Activated naive CD8-positive, alpha-beta T cell treated with anti-CD3 and anti-CD28 coated beads, Interleukin-2, amount 10 ng/mL, durations not matched to agents 7 days and 5 days (primary cell): ENCODE results near the gene SPATS2L. TPM values are rescaled to one million over a fixed set of nuclear protein-coding genes. Genes with fewer than 3 reads are reported as not detected.

ENCODE experiments used
- ATAC-seq: fragments of 150-1000 bp; cut with Tn5 transposase; one replicate; pipeline ENCODE4 v1.10.0; 2021; ENCODE audit warnings: low read depth, moderate library complexity
- POLR2A ChIA-PET: fragments of 350-600 bp; sonication (Branson Sonifier 250); formaldehyde crosslinking; loops from one replicate; lab custom pipeline; 2021; ENCODE audit warnings: antibody characterized with exemption; lab: Charles Lee
- DNase-seq: peaks from one replicate; pipeline ENCODE4 v3.0.0; 2021
- H3K27ac Mint-ChIP-seq: one replicate; pipeline ENCODE4 v1.8.0; 2022; ENCODE audit warnings: mild to moderate bottlenecking, mixed read lengths
- H3K27me3 Mint-ChIP-seq: one replicate; pipeline ENCODE4 v1.8.0; 2022; ENCODE audit warnings: mild to moderate bottlenecking, moderate library complexity, mixed read lengths
- H3K36me3 Mint-ChIP-seq: one replicate; pipeline ENCODE4 v1.8.0; 2021; ENCODE audit warnings: mild to moderate bottlenecking, mixed read lengths
- H3K4me1 Mint-ChIP-seq: one replicate; pipeline ENCODE4 v1.8.0; 2021; ENCODE audit warnings: mixed read lengths
- H3K4me3 Mint-ChIP-seq: one replicate; pipeline ENCODE4 v1.8.0; 2022; ENCODE audit warnings: mild to moderate bottlenecking, moderate library complexity, mixed read lengths
- H3K9me3 Mint-ChIP-seq: one replicate; pipeline ENCODE4 v1.8.0; 2021; ENCODE audit warnings: mixed read lengths
- total RNA-seq, 2 experiments: library from RNA; stranded (reverse); gene quantifications; one replicate each; pipeline ENCODE4 v1.2.3, GENCODE V29; 2021

Gene SPATS2L
- total RNA-seq, 2 experiments from 2014 or later: 46.3 to 47.1 TPM

DNA sequence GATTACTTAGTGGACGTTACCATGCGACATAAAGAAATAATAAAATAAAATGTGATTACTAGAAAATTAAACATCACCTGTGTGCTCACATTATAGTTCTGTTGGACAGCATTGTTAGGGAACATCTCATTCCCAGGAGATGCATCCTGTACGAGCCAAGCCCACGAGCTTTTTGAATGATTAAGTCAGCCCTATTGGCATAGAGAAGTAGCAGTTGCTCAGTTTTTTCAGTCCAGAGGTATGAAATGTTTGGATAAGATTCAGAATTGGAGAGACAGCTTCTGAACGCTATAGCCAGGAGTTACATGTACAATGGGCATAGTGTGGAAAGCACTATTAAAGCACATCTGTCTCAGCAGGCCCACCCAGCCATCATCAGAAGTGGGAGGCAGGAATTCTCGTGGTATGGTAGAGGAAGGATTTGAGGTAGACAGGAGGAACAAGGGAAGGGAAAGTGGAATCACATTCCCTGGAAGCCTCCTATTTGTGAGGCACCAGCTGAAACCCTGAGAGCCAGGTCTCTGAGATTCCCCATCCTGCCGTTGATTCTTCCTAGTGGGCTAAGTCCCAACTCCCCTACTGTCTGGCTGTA lies 8.6 kb downstream of the SPATS2L start:
- POLR2A ChIA-PET: interaction anchor here (1.0 kb wide), 1 partner anchor 9 kb away, joined by 7 read pairs; the partner anchor contains the start of gene SPATS2L
- no peak for ATAC-seq
- DNase-seq: no peak

DNA sequence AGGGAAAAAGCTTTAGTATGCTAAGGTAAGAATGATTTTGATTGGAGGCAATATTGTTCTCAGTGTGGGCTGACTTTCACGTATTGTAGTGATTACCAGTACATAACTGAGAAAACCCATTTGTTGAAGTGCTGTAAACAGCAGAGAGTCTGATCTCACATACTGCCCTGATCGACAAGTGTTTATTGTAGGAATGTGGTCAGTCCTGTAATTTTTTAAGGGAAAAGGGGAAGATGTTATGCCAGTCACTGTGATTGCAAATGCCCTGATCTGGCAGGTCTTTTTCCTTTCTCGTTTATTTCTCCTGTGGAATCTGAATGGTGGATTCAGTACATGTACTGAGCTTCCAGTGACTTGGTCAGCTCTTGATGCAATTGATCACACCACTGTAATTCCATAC lies 11.5 kb downstream of the SPATS2L start:
- no peak overlapping the region for H3K27ac Mint-ChIP-seq
- no peaks in the 10 kb centered on the region for H3K27me3 Mint-ChIP-seq
- H3K36me3 Mint-ChIP-seq: peaks cover 8% of the 10 kb centered on the region
- ATAC-seq (no peak), DNase-seq (no peak)
- no peaks in the 10 kb centered on the region for H3K9me3 Mint-ChIP-seq
- peaks cover 19% of the 10 kb centered on the region for H3K4me1 Mint-ChIP-seq
- POLR2A ChIA-PET: no interaction called here
- no peak overlapping the region for H3K4me3 Mint-ChIP-seq

More for the DNA sequence above, 8.6 kb downstream of the SPATS2L start:
- Mint-ChIP-seq H3K36me3 (peaks cover 17% of the 10 kb centered on the region), H3K27ac (no peak overlapping the region), H3K4me1 (peaks cover 19% of the 10 kb centered on the region), H3K4me3 (no peak overlapping the region), H3K9me3 (no peaks in the 10 kb centered on the region), H3K27me3 (no peaks in the 10 kb centered on the region)

DNA sequence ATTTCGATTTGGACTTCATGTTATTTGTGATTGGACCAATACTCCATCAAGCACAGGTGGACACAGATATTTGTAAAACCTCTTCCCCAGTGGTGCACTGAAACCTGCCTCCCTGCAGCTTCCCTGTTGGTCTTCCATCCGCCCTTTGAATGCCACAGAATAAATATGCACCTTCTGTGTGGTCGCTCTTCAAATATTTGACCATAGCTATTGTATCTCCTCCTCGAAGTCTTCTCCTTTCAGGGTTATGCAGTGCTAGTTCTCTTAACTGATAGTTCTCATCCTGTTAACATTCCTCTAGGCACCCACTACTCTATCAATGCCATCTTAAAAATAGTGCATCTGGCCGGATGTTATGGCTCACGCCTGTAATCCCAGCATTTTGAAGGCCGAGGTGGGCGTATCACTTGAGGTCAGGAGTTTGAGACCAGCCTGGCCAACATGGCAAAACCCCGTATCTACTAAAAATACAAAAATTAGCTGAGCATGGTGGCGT lies 12.5 kb downstream of the SPATS2L start:
- Mint-ChIP-seq H3K4me1 (peaks cover 20% of the 10 kb centered on the region), H3K36me3 (peaks cover 4% of the 10 kb centered on the region), H3K4me3 (no peak overlapping the region), H3K27ac (no peak overlapping the region), H3K27me3 (no peaks in the 10 kb centered on the region), H3K9me3 (no peaks in the 10 kb centered on the region)
- ATAC-seq (no peak), DNase-seq (no peak)
- POLR2A ChIA-PET: no interaction called here

DNA sequence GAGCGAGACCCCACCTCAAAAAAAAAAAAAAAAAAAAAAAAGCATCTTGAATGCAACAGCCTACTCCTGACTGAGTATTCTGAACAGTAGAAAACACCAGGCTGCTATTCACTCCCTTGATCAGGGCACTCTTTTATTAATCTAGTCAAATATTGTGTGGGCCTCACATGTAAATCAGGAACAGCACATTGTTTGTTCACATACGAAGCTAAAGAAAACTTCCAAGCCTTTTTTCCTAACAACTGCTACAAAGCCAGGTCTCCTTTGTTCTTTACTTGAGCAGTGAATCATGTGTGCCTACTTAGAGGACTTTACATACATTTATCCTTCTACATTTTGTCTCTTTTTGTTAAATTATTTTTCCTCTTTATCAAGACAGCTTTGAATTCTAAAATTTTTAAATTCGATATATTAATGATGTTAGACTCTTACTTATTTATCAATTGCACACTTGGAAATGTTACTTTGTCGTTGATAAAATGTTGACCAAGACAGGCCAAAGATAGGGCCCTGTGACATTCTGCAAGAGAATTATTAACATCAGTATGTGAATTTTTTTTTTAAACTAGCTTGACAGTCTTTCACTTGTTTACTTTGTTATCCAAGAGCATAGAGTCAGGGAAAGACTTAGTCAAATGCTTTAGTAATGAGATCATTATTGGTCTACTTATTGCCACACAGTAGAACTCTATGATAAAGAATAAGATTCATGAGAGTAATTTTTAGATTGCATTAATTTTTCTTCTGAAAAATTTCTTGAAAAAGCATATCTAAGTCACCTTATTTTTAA lies 13.2 kb downstream of the SPATS2L start:
- no peaks in the 10 kb centered on the region for H3K9me3 Mint-ChIP-seq

DNA sequence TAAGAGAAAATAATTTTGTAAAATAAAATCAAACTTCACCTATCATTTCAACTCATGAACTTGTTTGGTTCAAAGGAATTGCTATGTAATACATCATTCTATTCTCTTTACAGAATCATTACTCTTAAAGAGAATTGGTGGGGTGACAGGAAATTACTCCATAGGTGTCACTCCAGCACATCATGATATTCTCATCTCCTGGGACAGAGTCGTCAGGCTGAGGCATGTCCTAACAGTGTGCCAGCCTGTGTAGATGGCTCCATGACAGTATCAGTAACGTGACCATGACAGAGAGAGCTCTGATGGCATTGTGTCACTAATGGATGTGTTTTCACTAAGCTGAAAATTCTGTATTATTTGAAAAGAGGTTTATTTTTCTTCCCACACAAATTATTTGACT lies 13.9 kb downstream of the SPATS2L start:
- POLR2A ChIA-PET: no interaction called here
- ATAC-seq (no peak), DNase-seq (no peak)
- Mint-ChIP-seq H3K9me3 (no peaks in the 10 kb centered on the region), H3K27ac (no peak overlapping the region), H3K4me3 (no peak overlapping the region), H3K4me1 (peaks cover 19% of the 10 kb centered on the region), H3K27me3 (no peaks in the 10 kb centered on the region), H3K36me3 (peaks cover 3% of the 10 kb centered on the region)

More for the DNA sequence above, 13.2 kb downstream of the SPATS2L start:
- H3K27me3 Mint-ChIP-seq: no peaks in the 10 kb centered on the region
- H3K4me3 Mint-ChIP-seq: no peak overlapping the region
- peaks cover 20% of the 10 kb centered on the region for H3K4me1 Mint-ChIP-seq
- POLR2A ChIA-PET: no interaction called here
- DNase-seq (no peak), ATAC-seq (no peak)
- no peak overlapping the region for H3K27ac Mint-ChIP-seq
- H3K36me3 Mint-ChIP-seq: peaks cover 3% of the 10 kb centered on the region

DNA sequence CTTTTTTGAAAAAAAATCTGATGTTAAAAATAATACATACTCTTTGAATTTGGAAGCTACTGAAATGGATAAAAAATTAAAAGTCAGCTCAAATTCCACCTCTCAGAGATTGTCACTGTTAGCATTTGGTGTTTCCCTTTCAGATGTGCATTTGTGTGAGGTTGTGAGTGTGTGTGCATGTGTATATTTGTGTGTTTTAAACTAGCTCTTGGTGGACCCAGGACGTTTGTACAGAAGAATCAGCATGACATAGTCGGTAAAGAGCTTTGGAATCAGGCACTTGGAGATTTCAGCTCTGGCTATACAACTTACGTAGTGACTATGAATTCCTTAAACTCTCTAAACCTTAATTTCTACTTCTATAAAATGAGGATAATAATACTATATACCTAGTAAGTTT lies 14.5 kb downstream of the SPATS2L start:
- H3K36me3 Mint-ChIP-seq: peaks cover 3% of the 10 kb centered on the region
- no peak for DNase-seq
- peaks cover 16% of the 10 kb centered on the region for H3K4me1 Mint-ChIP-seq
- H3K27me3 Mint-ChIP-seq: peaks cover 2% of the 10 kb centered on the region
- H3K27ac Mint-ChIP-seq: no peak overlapping the region
- no peaks in the 10 kb centered on the region for H3K9me3 Mint-ChIP-seq
- no peak for ATAC-seq
- POLR2A ChIA-PET: no interaction called here
- no peak overlapping the region for H3K4me3 Mint-ChIP-seq

DNA sequence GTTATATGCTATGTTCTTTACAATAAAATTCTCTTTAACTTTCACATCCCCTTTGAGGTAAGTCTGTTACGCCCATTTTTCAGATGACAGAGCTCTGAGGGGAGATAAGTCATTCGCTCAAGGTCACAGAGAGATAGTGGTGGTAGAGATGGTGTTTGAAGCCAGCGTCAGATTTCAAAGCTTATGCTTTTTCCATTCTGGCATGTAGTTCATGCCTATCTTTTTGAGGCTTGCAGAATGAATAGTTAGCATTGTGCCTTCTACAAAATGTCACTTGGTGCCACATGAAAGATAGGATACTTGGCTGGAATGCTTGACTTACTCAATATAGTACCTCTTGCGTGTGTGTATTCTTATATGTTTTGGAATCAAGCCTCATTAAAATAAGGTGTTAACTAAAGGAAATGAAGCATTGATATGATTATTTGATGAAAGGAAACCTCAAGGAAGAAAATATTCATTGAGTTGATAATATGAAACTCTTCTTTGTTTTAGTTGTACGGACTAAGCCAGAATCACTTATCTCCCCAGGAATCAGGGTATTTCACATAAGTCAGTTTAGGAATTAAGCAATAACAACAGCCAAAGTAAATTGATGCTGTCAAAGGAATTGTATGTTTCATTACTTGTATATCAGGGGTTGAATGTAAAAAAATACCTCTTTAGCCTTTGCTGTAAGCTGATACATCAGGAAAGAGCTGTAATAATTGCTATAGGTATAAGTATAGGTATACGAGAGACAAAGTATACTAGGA lies 15.5 kb downstream of the SPATS2L start:
- no peak overlapping the region for H3K4me3 Mint-ChIP-seq

DNA sequence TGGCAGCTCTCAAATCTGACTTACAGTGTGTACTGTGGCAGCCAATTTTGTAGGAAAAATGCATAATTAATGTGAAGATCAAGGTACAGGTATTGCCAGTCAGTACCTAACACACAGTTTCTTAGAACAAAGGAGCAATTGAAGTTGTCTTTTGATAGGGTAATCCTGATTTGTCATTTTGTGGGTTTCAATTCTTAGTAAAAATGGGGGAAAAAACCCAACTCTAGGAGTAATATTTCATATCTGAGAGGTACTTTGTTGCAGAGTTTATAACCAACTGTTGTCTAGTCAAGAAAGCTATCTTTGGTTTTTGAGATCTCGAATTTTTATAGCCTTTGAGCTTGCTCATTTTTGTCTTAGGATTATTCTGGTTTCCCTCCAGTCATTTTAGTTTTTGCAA lies 16.1 kb downstream of the SPATS2L start:
- peaks cover 1% of the 10 kb centered on the region for H3K36me3 Mint-ChIP-seq
- ATAC-seq (no peak), DNase-seq (no peak)
- POLR2A ChIA-PET: no interaction called here
- H3K27me3 Mint-ChIP-seq: peaks cover 2% of the 10 kb centered on the region
- H3K4me3 Mint-ChIP-seq: no peak overlapping the region
- no peaks in the 10 kb centered on the region for H3K9me3 Mint-ChIP-seq
- H3K4me1 Mint-ChIP-seq: peaks cover 7% of the 10 kb centered on the region
- no peak overlapping the region for H3K27ac Mint-ChIP-seq

More for the DNA sequence above, 15.5 kb downstream of the SPATS2L start:
- POLR2A ChIA-PET: no interaction called here
- Mint-ChIP-seq H3K27ac (no peak overlapping the region), H3K4me1 (peaks cover 7% of the 10 kb centered on the region), H3K9me3 (no peaks in the 10 kb centered on the region), H3K36me3 (peaks cover 1% of the 10 kb centered on the region), H3K27me3 (peaks cover 2% of the 10 kb centered on the region)
- ATAC-seq (no peak), DNase-seq (no peak)

DNA sequence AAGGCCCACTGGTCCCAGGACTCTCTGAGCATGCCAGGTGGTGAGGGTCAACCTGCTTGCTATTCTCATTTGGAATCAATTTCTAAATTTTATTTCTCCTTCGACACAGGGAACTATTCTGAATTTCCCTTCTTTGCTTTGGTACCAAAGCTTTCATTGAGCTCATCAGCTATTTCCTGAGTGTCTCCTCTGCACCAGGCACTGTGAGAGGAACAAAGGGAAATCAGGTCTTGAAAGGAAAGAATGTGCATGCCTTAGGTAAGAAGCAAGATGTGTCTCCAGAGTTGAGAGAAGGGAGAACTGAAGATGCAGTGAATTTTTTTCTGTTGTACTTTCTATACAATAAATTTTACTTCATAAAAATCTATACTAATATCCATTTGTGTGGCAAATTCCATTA lies 17.9 kb downstream of the SPATS2L start:
- ATAC-seq: no peak

DNA sequence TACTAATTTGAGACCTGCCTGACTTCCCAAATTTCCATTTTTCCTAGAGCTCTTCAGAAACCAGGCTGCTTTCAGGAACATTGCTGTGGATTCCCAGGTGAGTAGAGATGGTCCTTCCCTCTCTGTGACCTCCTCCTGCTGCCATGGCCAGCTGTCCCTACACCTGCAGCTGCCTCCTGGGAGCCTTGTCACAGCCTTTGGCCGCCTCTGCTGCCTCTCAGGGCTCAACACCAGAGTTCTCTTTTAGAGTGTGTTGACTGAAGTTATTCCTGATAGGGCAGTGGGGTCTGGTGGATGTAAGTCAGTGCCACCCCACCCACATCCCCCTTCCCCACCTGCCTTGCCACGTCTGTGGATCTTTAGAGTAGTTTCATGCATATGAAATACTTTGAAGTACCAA lies 22.9 kb downstream of the SPATS2L start:
- Mint-ChIP-seq H3K4me3 (no peak overlapping the region), H3K27ac (no peak overlapping the region), H3K4me1 (no peaks in the 10 kb centered on the region), H3K9me3 (no peaks in the 10 kb centered on the region), H3K36me3 (peaks cover 15% of the 10 kb centered on the region), H3K27me3 (peaks cover 2% of the 10 kb centered on the region)
- ATAC-seq: no peak
- DNase-seq: no peak
- POLR2A ChIA-PET: no interaction called here

More for the DNA sequence above, 17.9 kb downstream of the SPATS2L start:
- Mint-ChIP-seq H3K4me1 (peaks cover 7% of the 10 kb centered on the region), H3K36me3 (peaks cover 1% of the 10 kb centered on the region), H3K4me3 (no peak overlapping the region), H3K9me3 (no peaks in the 10 kb centered on the region), H3K27me3 (peaks cover 2% of the 10 kb centered on the region), H3K27ac (no peak overlapping the region)
- POLR2A ChIA-PET: no interaction called here
- DNase-seq: no peak

DNA sequence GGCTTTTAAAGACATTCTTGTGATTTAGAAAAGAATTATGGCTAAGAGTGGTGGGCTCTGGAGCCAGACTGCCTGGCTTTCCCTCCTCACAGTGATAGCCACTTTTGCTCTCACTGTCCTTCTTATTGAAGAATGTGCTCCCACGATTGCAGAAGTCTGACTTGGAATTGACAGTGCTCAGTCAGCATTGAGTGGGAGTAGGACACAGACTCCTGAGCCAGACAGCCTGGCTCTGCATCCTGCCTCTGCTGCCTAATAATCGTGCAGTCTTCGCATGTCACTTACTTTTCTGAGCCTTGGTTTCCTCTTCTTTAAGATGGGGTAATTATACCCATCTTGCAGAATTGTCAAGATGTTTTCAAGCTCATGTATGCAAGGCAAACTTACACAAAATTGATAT lies 23.3 kb downstream of the SPATS2L start:
- no peaks in the 10 kb centered on the region for H3K4me1 Mint-ChIP-seq
- no peak for ATAC-seq

DNA sequence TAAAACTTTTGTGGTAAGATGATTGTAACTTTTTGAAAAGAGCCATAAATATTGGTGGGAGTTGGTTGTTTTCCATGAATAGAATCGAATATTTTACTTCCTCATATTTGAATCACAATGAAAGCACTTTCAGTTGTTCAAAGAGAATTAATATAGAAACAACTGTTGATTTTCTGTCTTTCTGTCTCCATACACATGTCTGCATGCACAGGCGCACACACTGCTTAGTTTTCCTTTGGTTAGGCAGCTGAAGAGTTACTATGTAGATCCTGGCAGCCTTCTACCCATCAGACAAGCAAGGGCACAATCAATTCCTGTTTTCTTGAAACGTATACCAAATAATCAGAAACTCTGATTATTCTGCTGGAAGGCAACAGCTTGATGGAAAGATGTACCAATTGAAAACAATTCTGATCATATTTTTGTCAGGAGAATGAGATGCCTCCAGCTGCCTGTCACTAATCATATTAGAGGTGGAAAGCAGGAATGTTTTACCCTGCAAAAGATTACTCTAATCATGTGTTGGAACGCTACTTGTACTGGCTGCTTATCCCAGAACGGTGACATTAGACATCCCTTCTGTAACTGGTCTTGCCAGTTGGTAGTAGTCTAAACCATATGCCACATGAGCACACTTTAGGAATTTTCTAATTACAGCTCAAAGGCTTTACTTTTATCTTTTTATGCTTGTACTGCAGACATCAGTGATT lies 24.0 kb downstream of the SPATS2L start:
- POLR2A ChIA-PET: no interaction called here
- ATAC-seq (no peak), DNase-seq (no peak)
- Mint-ChIP-seq H3K27me3 (peaks cover under 1% of the 10 kb centered on the region), H3K4me1 (no peaks in the 10 kb centered on the region), H3K36me3 (peaks cover 18% of the 10 kb centered on the region), H3K4me3 (no peak overlapping the region), H3K27ac (no peak overlapping the region), H3K9me3 (no peaks in the 10 kb centered on the region)

More for the DNA sequence above, 23.3 kb downstream of the SPATS2L start:
- POLR2A ChIA-PET: no interaction called here
- H3K27ac Mint-ChIP-seq: no peak overlapping the region
- H3K9me3 Mint-ChIP-seq: no peaks in the 10 kb centered on the region
- H3K27me3 Mint-ChIP-seq: peaks cover 2% of the 10 kb centered on the region
- no peak for DNase-seq
- H3K36me3 Mint-ChIP-seq: peaks cover 16% of the 10 kb centered on the region
- H3K4me3 Mint-ChIP-seq: no peak overlapping the region

DNA sequence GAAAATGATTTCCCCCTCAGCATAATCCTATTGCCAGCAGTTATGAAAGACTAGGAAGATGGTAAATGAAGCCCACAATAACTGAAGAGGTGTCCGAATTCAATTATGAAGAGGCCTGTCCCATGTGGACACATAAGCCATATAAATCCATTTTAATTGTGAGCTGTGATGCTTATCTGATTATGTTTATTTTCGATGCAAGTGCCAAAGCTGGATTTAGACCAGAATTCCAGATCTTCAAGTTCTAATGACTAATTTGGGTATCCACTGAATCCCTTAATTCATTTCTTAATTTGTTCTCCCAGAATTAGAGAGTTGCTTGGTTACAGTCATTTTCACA lies 24.5 kb downstream of the SPATS2L start:
- no peaks in the 10 kb centered on the region for H3K9me3 Mint-ChIP-seq
- no peak overlapping the region for H3K4me3 Mint-ChIP-seq
- no peaks in the 10 kb centered on the region for H3K27me3 Mint-ChIP-seq
- no peak for ATAC-seq
- H3K27ac Mint-ChIP-seq: no peak overlapping the region
- DNase-seq: no peak
- POLR2A ChIA-PET: no interaction called here
- no peaks in the 10 kb centered on the region for H3K4me1 Mint-ChIP-seq
- peaks cover 18% of the 10 kb centered on the region for H3K36me3 Mint-ChIP-seq
